ENCODE data around the gene ATF6. TPM values are rescaled to one million over a fixed set of nuclear protein-coding genes. Genes with fewer than 3 reads are reported as not detected.

Gene ATF6
- total RNA-seq, 1 donor from 2014 or later = 28.0 TPM

GRCh38 chr1:161725908-161726472 is 40.1 kb upstream of the ATF6 start:
- H3K4me1 Mint-ChIP-seq = peaks cover 37% of the 10 kb centered on the region
- H3K27me3 Mint-ChIP-seq (ENCODE audit: low read depth) = peaks cover 38% of the 10 kb centered on the region
- TF ChIP-seq CTCF (IDR thresholded peaks at IDR 0.05; ENCODE audit: unreplicated experiment) = no peak
- H3K4me3 Mint-ChIP-seq = peak overlapping the region; percentile 86
- no peaks in the 10 kb centered on the region for H3K36me3 Mint-ChIP-seq
- H3K9me3 Mint-ChIP-seq = no peaks in the 10 kb centered on the region
- peak; percentile 29 to 63 for DNase-seq (ENCODE audit: low spot score in 2 of 2, unreplicated experiment in 2 of 2)
- peak overlapping the region; percentile 87 for H3K27ac Mint-ChIP-seq

GRCh38 chr1:161726473-161727255 is 39.5 kb upstream of the ATF6 start:
- H3K4me1 Mint-ChIP-seq = peaks cover 43% of the 10 kb centered on the region
- peaks cover 31% of the 10 kb centered on the region for H3K27me3 Mint-ChIP-seq (ENCODE audit: low read depth)

GRCh38 chr1:161727256-161727924 is 38.7 kb upstream of the ATF6 start:
- Mint-ChIP-seq H3K36me3 (no peaks in the 10 kb centered on the region), H3K27me3 (ENCODE audit: low read depth) (peaks cover 24% of the 10 kb centered on the region), H3K27ac (peak overlapping the region; percentile 86), H3K9me3 (no peaks in the 10 kb centered on the region), H3K4me1 (peaks cover 46% of the 10 kb centered on the region), H3K4me3 (peak overlapping the region; percentile 86)
- no peak for TF ChIP-seq CTCF (IDR thresholded peaks at IDR 0.05; ENCODE audit: unreplicated experiment)
- DNase-seq (ENCODE audit: low spot score in 2 of 2, unreplicated experiment in 2 of 2) = no peak

More at GRCh38 chr1:161726473-161727255, 39.5 kb upstream of the ATF6 start:
- H3K4me3 Mint-ChIP-seq = peak overlapping the region; percentile 86
- no peaks in the 10 kb centered on the region for H3K9me3 Mint-ChIP-seq
- no peak for TF ChIP-seq CTCF (IDR thresholded peaks at IDR 0.05; ENCODE audit: unreplicated experiment)
- no peaks in the 10 kb centered on the region for H3K36me3 Mint-ChIP-seq
- H3K27ac Mint-ChIP-seq = peak overlapping the region; percentile 87
- DNase-seq (ENCODE audit: low spot score in 2 of 2, unreplicated experiment in 2 of 2) = peak; percentile 71 to 79

- H3K4me1 Mint-ChIP-seq = peaks cover 53% of the 10 kb centered on the region
- H3K9me3 Mint-ChIP-seq = no peaks in the 10 kb centered on the region
- no peak for TF ChIP-seq CTCF (IDR thresholded peaks at IDR 0.05; ENCODE audit: unreplicated experiment)
- peaks cover 12% of the 10 kb centered on the region for H3K27me3 Mint-ChIP-seq (ENCODE audit: low read depth)
- peak overlapping the region; percentile 2 for H3K27ac Mint-ChIP-seq
- H3K36me3 Mint-ChIP-seq = no peaks in the 10 kb centered on the region
- peak overlapping the region; percentile 40 for H3K4me3 Mint-ChIP-seq
- no peak for DNase-seq (ENCODE audit: low spot score in 2 of 2, unreplicated experiment in 2 of 2)
These were observed 37.5 kb upstream of the ATF6 start for GRCh38 chr1:161728376-161729226.

- DNase-seq (ENCODE audit: low spot score in 2 of 2, unreplicated experiment in 2 of 2) = no peak
- H3K36me3 Mint-ChIP-seq = no peaks in the 10 kb centered on the region
- H3K27me3 Mint-ChIP-seq (ENCODE audit: low read depth) = peaks cover 3% of the 10 kb centered on the region
- H3K4me1 Mint-ChIP-seq = peaks cover 60% of the 10 kb centered on the region
- no peaks in the 10 kb centered on the region for H3K9me3 Mint-ChIP-seq
- no peak for TF ChIP-seq CTCF (IDR thresholded peaks at IDR 0.05; ENCODE audit: unreplicated experiment)
- H3K4me3 Mint-ChIP-seq = no peak overlapping the region
- no peak overlapping the region for H3K27ac Mint-ChIP-seq
These were observed 36.0 kb upstream of the ATF6 start for GRCh38 chr1:161730050-161730564.
